Gastroesophageal sphincter (tissue), 4 donors: ENCODE data around the gene LRIG1. TPM values are rescaled to one million over a fixed set of nuclear protein-coding genes. Genes with fewer than 3 reads are reported as not detected.

ENCODE experiments used
- ATAC-seq: fragments of 150-250 bp; one replicate; pipeline ENCODE4 v1.9.1; 2016; ENCODE audit warnings: mild to moderate bottlenecking, moderate library complexity
- H3K27ac ChIP-seq, 4 donors: fragments of 200-600 bp; sonication (generic) in 3 of 4; 1 replicate in 3 of 4; 2 replicates in 1 of 4; pipeline ENCODE4 v1.5.1; 2016 to 2019
- H3K27me3 ChIP-seq: fragments of 200-600 bp; sonication (generic); one replicate; pipeline ENCODE4 v1.5.1; 2019
- H3K36me3 ChIP-seq, 2 donors: fragments of 200-600 bp; sonication (generic); one replicate each; pipeline ENCODE4 v1.5.1; 2019; ENCODE audit warnings: control low read depth in 1 of 2
- H3K4me1 ChIP-seq, 3 donors: fragments of 200-600 bp; sonication (generic); 1 replicate in 2 of 3; 2 replicates in 1 of 3; pipeline ENCODE4 v1.5.1; 2016 to 2019; ENCODE audit warnings: control low read depth in 2 of 3
- H3K4me3 ChIP-seq, 2 donors: fragments of 200-600 bp; sonication (generic); one replicate each; pipeline ENCODE4 v1.5.1; 2019; ENCODE audit warnings: mild to moderate bottlenecking in 1 of 2, moderate library complexity in 1 of 2
- H3K9me3 ChIP-seq, 3 donors: fragments of 200-600 bp; sonication (generic); one replicate each; pipeline ENCODE4 v1.5.1; 2017 to 2019; ENCODE audit warnings: control low read depth in 2 of 3
- EP300 ChIP-seq: sonication (generic); formaldehyde crosslinking; IDR thresholded peaks from one replicate; pipeline ENCODE4 v1.6.1; 2017; ENCODE audit warnings: antibody characterized with exemption, mild to moderate bottlenecking
- POLR2A ChIP-seq, 2 donors: fragments of 450-650 bp; IDR thresholded peaks; one replicate each; pipeline ENCODE4 v1.6.1; 2017; ENCODE audit warnings: antibody characterized with exemption in 2 of 2, mild to moderate bottlenecking in 2 of 2, moderate library complexity in 1 of 2
- POLR2AphosphoS5 ChIP-seq: sonication (generic); formaldehyde crosslinking; IDR thresholded peaks from one replicate; pipeline ENCODE4 v1.6.1; 2017; ENCODE audit warnings: antibody characterized with exemption
- WGBS, 2 donors: methylation state at CpG; one replicate each; pipeline ENCODE4 v1.1.5; 2018; ENCODE audit warnings: low coverage in 1 of 2; 5-methylcytosine and 5-hydroxymethylcytosine counted together
- total RNA-seq, 4 donors: library from RNA; depleted of rRNA; stranded (reverse); fragments of >200 nt; gene quantifications; one replicate each; pipeline ENCODE4 v1.1.0, GENCODE V29; 2016
- TF ChIP-seq, protein P1 (sequence below), 4 experiments: fragments of 200-600 bp in 2 of 4; fragments of 450-650 bp in 2 of 4; sonication (generic) in 1 of 4; IDR thresholded peaks; one replicate each; pipeline ENCODE4 v1.5.1; 2017 to 2019; ENCODE audit warnings: antibody characterized with exemption in 4 of 4, mild to moderate bottlenecking in 2 of 4, moderate library complexity in 2 of 4

The LRIG1 gene
- total RNA-seq, 4 donors from 2014 or later = 104 to 217 (median 157) TPM

DNA sequence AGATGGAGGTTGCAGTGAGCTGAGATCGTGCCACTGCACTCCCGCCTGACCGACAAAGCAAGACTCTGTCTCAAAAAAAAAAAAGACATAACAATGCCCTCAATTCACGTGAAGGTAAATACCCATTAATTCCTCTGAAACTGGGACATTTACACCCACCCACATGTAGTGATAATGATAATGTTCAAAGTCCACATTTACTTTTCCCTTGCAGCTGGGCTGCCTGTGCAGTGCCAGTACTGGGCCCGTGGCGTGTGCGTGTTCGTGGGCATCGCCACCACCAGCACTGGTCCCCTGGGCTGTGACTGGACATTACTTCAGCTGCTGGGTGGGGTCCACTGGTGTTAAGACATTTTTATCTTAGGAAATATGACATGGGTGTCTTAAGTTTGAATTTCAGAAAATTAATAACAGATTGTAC is 156.4 kb downstream of the LRIG1 start:
- WGBS, 2 donors = 90 to 93% methylated on average over 4 to 8 of the region's 9 CpGs
- Histone ChIP-seq H3K4me1 (peaks cover 0 to 8% (median 0%) of the 10 kb centered on the region in 3 donors), H3K27ac (no peak overlapping the region), H3K27me3 (no peaks in the 10 kb centered on the region), H3K9me3 (no peaks in the 10 kb centered on the region), H3K4me3 (no peak overlapping the region), H3K36me3 (peaks cover 0 to 9% of the 10 kb centered on the region in 2 donors)
- ATAC-seq = no peak
- TF ChIP-seq POLR2AphosphoS5 = no peak
- no peak for TF ChIP-seq EP300
- TF ChIP-seq, protein P1, sequence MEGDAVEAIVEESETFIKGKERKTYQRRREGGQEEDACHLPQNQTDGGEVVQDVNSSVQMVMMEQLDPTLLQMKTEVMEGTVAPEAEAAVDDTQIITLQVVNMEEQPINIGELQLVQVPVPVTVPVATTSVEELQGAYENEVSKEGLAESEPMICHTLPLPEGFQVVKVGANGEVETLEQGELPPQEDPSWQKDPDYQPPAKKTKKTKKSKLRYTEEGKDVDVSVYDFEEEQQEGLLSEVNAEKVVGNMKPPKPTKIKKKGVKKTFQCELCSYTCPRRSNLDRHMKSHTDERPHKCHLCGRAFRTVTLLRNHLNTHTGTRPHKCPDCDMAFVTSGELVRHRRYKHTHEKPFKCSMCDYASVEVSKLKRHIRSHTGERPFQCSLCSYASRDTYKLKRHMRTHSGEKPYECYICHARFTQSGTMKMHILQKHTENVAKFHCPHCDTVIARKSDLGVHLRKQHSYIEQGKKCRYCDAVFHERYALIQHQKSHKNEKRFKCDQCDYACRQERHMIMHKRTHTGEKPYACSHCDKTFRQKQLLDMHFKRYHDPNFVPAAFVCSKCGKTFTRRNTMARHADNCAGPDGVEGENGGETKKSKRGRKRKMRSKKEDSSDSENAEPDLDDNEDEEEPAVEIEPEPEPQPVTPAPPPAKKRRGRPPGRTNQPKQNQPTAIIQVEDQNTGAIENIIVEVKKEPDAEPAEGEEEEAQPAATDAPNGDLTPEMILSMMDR (IDR thresholded peaks at IDR 0.05) = no peak
- TF ChIP-seq POLR2A (IDR thresholded peaks at IDR 0.05) = no peak

DNA sequence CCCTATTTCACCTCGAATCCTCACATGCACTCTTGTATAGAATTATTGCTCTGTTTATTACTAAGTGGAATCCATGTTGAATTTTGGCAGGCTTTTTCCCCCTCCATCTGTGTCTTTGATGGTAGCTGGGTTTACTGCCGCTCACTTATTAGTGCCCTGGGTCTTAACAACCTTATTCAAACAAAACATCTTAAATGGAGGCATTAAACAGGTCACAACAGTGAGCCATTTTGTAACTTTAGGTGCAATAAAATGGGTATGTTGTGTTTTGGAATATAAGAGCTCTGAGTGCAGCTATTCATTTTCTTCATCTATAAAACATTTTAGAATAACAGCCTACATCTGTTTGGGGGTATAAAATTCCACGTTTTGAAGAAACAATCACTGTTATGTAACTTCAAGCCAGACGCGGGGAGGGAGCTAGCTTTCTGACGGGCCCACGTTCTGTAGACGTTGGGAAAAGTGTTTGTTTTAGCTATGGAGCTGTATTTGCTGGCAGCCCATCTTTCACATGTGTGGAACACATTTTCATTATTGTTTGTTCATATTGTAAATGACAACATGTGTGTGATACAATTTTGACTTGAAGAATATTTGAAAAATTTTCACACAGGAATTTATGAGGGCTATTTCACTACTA is 158.0 kb downstream of the LRIG1 start:
- no peak for ATAC-seq
- H3K4me3 ChIP-seq = no peak overlapping the region
- no peak overlapping the region for H3K27ac ChIP-seq
- peaks cover 0 to 8% (median 0%) of the 10 kb centered on the region in 3 donors for H3K4me1 ChIP-seq
- H3K27me3 ChIP-seq = no peaks in the 10 kb centered on the region
- no peaks in the 10 kb centered on the region for H3K9me3 ChIP-seq
- H3K36me3 ChIP-seq = peaks cover 0 to 9% of the 10 kb centered on the region in 2 donors
- 66 to 73% methylated on average over 8 of the region's 8 CpGs for WGBS, 2 donors
- TF ChIP-seq POLR2A (IDR thresholded peaks at IDR 0.05) (no peak), EP300 (no peak), POLR2AphosphoS5 (no peak)
- TF ChIP-seq, protein P1 (IDR thresholded peaks at IDR 0.05) = no peak

DNA sequence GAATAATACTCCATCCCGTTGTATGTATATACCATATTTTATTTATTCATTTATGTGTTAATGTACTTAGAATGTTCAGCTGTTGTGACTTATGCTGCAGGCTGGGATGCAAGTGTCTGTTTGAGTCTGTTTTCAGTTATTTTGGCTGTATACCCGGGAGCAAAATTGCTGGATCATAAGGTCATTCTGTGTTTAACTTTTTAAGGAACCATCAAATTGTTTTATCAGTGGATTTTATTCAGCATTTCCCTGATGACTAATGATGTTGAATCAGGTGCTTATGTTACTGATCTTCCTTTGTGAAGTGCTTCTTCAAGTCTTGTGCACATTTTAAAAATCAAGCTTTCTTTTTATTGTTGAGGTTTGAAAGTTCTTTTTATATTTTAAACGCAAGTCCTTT is 161.9 kb downstream of the LRIG1 start:
- no peak for ATAC-seq
- H3K36me3 ChIP-seq = no peaks in the 10 kb centered on the region
- no peak overlapping the region for H3K27ac ChIP-seq
- H3K4me1 ChIP-seq = peaks cover 0 to 3% (median 0%) of the 10 kb centered on the region in 3 donors
- H3K27me3 ChIP-seq = no peaks in the 10 kb centered on the region
- H3K4me3 ChIP-seq = no peak overlapping the region
- H3K9me3 ChIP-seq = no peaks in the 10 kb centered on the region
- 52 to 81% methylated on average over 3 of the region's 3 CpGs for WGBS, 2 donors
- TF ChIP-seq POLR2AphosphoS5 (no peak), EP300 (no peak), POLR2A (IDR thresholded peaks at IDR 0.05) (no peak)
- TF ChIP-seq, protein P1 (IDR thresholded peaks at IDR 0.05) = no peak

DNA sequence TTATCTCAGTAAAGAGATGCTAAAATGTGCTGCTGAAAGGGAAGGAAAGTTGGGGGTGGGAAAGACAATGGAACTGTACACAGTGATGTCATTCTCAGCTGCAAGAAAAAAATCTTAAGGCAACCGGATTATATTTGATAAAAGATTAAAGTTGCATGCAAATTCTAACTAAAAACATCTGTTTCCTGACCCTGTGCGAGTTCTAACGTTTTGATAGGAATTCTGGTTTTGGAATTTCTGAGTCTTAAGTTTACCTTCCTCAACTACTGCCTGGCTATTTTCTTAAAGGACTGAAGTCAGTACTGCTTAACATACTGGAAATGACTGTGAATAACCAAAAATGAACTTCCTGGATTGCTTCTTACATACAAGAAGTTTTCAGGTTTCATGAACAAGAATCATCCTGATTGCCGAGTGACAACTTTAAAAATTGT is 164.5 kb downstream of the LRIG1 start:
- Histone ChIP-seq H3K4me3 (no peak overlapping the region), H3K27me3 (no peaks in the 10 kb centered on the region), H3K27ac (no peak overlapping the region), H3K36me3 (no peaks in the 10 kb centered on the region), H3K4me1 (peaks cover 0 to 3% (median 0%) of the 10 kb centered on the region in 3 donors), H3K9me3 (no peaks in the 10 kb centered on the region)
- ATAC-seq = no peak
- WGBS, 2 donors = 26 to 36% methylated on average over 4 of the region's 4 CpGs
- TF ChIP-seq POLR2A (IDR thresholded peaks at IDR 0.05) (no peak), EP300 (no peak), POLR2AphosphoS5 (no peak)
- TF ChIP-seq, protein P1 (IDR thresholded peaks at IDR 0.05) = no peak

DNA sequence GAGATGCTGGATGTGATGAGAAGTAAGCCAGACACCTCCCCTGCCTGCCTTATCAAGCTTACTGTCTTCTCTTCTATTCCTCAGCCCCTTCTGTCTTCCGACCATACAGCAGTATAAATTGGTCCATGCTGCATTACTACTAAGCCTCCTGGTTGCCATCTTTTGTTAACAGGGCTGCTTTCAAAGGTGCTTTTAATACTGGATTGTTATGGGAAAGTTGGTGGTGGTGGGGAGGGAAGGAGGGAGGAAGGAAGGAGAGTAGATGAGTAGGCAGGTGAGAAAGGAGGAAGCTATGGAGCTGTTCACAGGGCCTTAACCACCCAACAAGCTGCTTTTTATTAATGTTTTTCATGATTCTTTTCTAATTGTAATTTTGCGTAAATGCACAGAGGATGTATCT is 165.2 kb downstream of the LRIG1 start:
- no peak for ATAC-seq
- no peaks in the 10 kb centered on the region for H3K27me3 ChIP-seq
- H3K4me3 ChIP-seq = no peak overlapping the region
- TF ChIP-seq POLR2AphosphoS5 (no peak), EP300 (no peak), POLR2A (IDR thresholded peaks at IDR 0.05) (no peak)
- TF ChIP-seq, protein P1 (IDR thresholded peaks at IDR 0.05) = no peak
- no peak overlapping the region for H3K27ac ChIP-seq
- peaks cover 0 to 3% (median 0%) of the 10 kb centered on the region in 3 donors for H3K4me1 ChIP-seq
- WGBS, 2 donors = 94% methylated on average over 2 of the region's 2 CpGs
- H3K36me3 ChIP-seq = no peaks in the 10 kb centered on the region
- H3K9me3 ChIP-seq = no peaks in the 10 kb centered on the region
